Thoracic aorta (tissue), 2 donors: ENCODE results near the gene WDR72. TPM values are rescaled to one million over a fixed set of nuclear protein-coding genes. Genes with fewer than 3 reads are reported as not detected.

ENCODE experiments used
- ATAC-seq: fragments of 150-250 bp; one replicate; pipeline ENCODE4 v1.8.0; 2017; ENCODE audit warnings: low read depth; ENCODE audit not compliant: insufficient number of reproducible peaks, low FRiP score
- DNase-seq: peaks from one replicate; pipeline ENCODE4 v3.0.0-alpha.2; 2020; ENCODE audit warnings: low spot score
- H3K27ac ChIP-seq, 2 donors: fragments of 200-600 bp; sonication (generic); 1 replicate in 1 of 2; 2 replicates in 1 of 2; pipeline ENCODE4 v1.5.1; 2016; ENCODE audit warnings: mild to moderate bottlenecking in 2 of 2, moderate library complexity in 2 of 2
- H3K27me3 ChIP-seq: fragments of 200-600 bp; sonication (generic); replicated peaks from 2 replicates; pipeline ENCODE4 v1.6.0; 2016; ENCODE audit warnings: mild to moderate bottlenecking; ENCODE audit not compliant: insufficient read depth
- H3K36me3 ChIP-seq: fragments of 200-600 bp; sonication (generic); one replicate; pipeline ENCODE4 v1.5.1; 2016
- H3K4me1 ChIP-seq, 2 donors: fragments of 200-600 bp; sonication (generic); 1 replicate in 1 of 2; 2 replicates in 1 of 2; pipeline versions ENCODE4 v1.5.1 to v1.6.0; 2016; ENCODE audit warnings: low read depth in 2 of 2, mild to moderate bottlenecking in 1 of 2; ENCODE audit not compliant: control insufficient read depth in 1 of 2
- H3K4me3 ChIP-seq: fragments of 200-600 bp; sonication (generic); 2 replicates; pipeline ENCODE4 v1.5.1; 2016; ENCODE audit warnings: mild to moderate bottlenecking
- H3K9me3 ChIP-seq: fragments of 200-600 bp; sonication (generic); 2 replicates; pipeline ENCODE4 v1.5.1; 2016
- total RNA-seq, 2 donors: library from RNA; depleted of rRNA; stranded (reverse); fragments of >200 nt; gene quantifications; one replicate each; pipeline versions ENCODE4 v1.1.0 to v1.2.3, GENCODE V29; 2016
- TF ChIP-seq, protein P1 (sequence below): fragments of 200-600 bp; sonication (generic); IDR thresholded peaks from one replicate; pipeline ENCODE4 v1.5.1; 2019; ENCODE audit warnings: antibody characterized with exemption

WDR72 gene
- total RNA-seq, 2 donors from 2014 or later: 2.2 TPM; not detected in 1

DNA sequence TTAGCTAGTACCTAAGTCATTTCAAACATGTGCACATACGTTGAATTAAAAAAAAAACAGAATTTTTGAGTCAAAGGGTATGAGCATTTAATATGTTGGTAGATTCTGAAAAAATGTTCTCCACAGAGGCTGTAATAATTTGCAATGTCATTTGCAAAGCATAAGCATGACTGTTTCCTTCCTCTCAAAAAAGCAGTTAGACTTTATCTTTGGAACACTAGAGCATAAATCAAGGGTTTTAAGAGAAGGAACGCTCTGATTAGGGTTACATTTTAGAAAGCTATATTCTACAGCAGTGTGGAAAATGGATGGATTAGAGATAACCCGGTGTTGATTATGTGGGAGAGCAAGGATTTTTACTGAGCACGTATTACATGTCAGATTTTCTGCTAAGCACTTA, 193.7 kb downstream of the WDR72 start:
- no peaks in the 10 kb centered on the region for H3K9me3 ChIP-seq
- no peaks in the 10 kb centered on the region for H3K27me3 ChIP-seq
- no peak overlapping the region for H3K4me3 ChIP-seq
- no peaks in the 10 kb centered on the region for H3K4me1 ChIP-seq
- TF ChIP-seq, protein P1, sequence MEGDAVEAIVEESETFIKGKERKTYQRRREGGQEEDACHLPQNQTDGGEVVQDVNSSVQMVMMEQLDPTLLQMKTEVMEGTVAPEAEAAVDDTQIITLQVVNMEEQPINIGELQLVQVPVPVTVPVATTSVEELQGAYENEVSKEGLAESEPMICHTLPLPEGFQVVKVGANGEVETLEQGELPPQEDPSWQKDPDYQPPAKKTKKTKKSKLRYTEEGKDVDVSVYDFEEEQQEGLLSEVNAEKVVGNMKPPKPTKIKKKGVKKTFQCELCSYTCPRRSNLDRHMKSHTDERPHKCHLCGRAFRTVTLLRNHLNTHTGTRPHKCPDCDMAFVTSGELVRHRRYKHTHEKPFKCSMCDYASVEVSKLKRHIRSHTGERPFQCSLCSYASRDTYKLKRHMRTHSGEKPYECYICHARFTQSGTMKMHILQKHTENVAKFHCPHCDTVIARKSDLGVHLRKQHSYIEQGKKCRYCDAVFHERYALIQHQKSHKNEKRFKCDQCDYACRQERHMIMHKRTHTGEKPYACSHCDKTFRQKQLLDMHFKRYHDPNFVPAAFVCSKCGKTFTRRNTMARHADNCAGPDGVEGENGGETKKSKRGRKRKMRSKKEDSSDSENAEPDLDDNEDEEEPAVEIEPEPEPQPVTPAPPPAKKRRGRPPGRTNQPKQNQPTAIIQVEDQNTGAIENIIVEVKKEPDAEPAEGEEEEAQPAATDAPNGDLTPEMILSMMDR: no peak
- no peak for ATAC-seq
- H3K27ac ChIP-seq: no peak overlapping the region
- no peaks in the 10 kb centered on the region for H3K36me3 ChIP-seq
- no peak for DNase-seq

DNA sequence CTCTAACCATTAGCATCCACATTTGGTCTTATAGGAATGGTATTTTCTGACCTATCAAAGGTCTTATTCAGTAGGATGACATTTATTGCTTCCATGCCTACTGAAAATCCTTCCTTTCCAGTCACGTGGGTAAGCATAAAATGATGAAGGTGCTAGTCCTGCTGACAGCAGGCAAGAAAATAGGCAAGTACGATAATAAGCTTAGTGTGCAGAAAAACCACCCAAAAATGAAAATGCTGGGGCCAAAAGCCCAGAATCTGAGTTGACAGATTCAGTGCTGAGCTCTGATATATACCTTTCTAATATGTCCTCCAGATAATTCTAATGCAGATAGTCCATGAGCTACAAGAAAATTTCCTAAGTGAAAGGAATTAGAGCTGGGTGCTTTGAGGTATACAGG, 194.8 kb downstream of the WDR72 start:
- Histone ChIP-seq H3K36me3 (no peaks in the 10 kb centered on the region), H3K4me3 (no peak overlapping the region), H3K4me1 (no peaks in the 10 kb centered on the region), H3K27me3 (no peaks in the 10 kb centered on the region), H3K27ac (no peak overlapping the region), H3K9me3 (no peaks in the 10 kb centered on the region)
- TF ChIP-seq, protein P1: no peak
- ATAC-seq (no peak), DNase-seq (no peak)

DNA sequence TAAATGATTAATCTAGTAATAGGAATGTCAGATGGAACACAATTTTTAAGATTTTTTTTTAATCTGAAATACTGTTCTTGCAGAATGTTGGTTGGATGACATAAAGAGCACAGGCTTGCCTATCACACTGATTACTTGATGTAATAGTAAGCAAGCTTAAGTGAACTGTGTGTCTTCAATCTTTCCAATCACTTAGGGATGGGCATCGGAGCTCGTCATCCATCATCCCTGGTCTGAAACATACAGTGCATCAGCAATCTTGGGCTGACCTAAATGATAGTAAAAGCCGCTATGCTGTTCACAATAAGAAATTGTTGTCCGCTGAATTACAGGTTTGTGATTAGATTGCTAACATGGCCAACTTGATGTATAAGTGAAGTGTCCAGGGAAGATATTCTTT, 195.8 kb downstream of the WDR72 start:
- Histone ChIP-seq H3K9me3 (no peaks in the 10 kb centered on the region), H3K4me3 (no peak overlapping the region), H3K27me3 (no peaks in the 10 kb centered on the region), H3K36me3 (no peaks in the 10 kb centered on the region), H3K27ac (no peak overlapping the region), H3K4me1 (no peaks in the 10 kb centered on the region)
- DNase-seq (no peak), ATAC-seq (no peak)
- TF ChIP-seq, protein P1: no peak

DNA sequence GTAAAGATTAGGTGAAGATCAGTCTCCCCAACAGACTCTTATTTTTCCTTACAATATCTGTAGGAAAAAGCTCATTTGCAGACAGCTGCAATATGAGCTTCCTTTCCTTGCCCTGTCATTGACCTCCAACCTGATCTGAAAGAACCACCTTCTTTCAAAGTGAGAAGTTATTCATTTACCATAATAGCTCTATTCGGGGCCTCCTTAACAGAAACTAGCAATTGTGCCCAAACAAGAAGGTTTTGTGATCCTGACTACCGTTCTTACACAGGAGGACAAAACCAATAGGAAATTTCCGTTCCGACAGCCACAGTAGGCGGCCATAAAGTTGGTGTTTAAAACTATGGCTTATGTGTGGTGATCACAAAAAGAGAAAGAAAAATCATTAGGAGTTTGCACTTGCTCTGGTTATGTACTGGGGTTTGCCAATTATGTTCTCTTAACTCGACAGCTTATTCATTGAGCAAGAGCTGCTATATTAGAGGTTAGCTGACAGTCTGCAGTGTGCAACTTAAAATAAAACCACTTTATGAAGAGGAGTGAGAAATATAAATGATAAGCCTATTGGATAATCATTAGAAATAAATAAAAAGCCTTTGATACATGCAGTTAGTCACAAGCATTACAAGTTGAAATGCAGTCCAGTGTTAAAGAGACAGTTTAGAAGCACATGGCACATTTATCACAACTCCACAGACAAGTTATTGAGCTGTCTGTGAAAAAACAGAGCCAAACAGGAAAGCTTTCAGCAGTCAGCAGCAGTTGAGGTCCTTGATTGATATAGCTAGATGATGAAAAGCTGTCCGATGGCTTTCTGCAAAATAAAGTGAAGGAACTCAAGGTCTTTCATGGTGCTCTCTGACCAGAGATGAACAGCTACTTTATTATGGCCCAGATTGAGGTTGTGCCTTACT, 199.8 kb downstream of the WDR72 start:
- H3K9me3 ChIP-seq: no peaks in the 10 kb centered on the region
- H3K4me1 ChIP-seq: no peaks in the 10 kb centered on the region
- DNase-seq (no peak), ATAC-seq (no peak)
- H3K36me3 ChIP-seq: no peaks in the 10 kb centered on the region
- H3K27ac ChIP-seq: no peak overlapping the region
- H3K4me3 ChIP-seq: no peak overlapping the region
- H3K27me3 ChIP-seq: no peaks in the 10 kb centered on the region
- TF ChIP-seq, protein P1: no peak

DNA sequence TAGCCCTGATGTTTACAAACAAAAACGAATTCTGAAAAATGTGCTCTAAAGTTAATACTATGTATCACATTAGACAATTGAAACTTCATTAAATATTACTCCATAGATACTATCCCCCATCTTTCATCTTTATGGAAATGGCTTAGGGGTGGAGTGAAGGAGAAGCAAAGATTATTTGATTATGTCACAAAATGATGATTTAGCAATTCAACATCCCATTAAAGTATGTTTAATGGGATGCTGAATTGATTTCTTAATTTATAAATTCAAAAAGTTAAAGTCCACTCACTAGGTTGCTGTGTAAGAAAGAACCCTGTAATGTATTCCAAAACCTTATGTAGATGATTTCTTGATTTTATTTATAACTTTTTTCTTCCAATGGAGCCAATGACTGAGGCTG, 201.1 kb downstream of the WDR72 start:
- no peak for ATAC-seq
- TF ChIP-seq, protein P1: no peak
- H3K27me3 ChIP-seq: no peaks in the 10 kb centered on the region
- DNase-seq: no peak
- H3K4me3 ChIP-seq: no peak overlapping the region
- H3K9me3 ChIP-seq: no peaks in the 10 kb centered on the region
- H3K27ac ChIP-seq: no peak overlapping the region
- H3K36me3 ChIP-seq: no peaks in the 10 kb centered on the region
- H3K4me1 ChIP-seq: no peaks in the 10 kb centered on the region
